ENCODE measurements around the gene JPH3. TPM values are rescaled to one million over a fixed set of nuclear protein-coding genes. Genes with fewer than 3 reads are reported as not detected.
A peak's percentile ranks its signal among the peaks of the same experiment; 100 is the strongest.

JPH3 gene
- total RNA-seq = 1 to 10 TPM in 2 of 4 donors, under 1 TPM in 2; 0.16 to 1.4 (median 0.81) TPM
- polyA plus RNA-seq = under 1 TPM in 2 of 3 donors, not detected in 1; under 0.01 to 0.90 TPM

DNA sequence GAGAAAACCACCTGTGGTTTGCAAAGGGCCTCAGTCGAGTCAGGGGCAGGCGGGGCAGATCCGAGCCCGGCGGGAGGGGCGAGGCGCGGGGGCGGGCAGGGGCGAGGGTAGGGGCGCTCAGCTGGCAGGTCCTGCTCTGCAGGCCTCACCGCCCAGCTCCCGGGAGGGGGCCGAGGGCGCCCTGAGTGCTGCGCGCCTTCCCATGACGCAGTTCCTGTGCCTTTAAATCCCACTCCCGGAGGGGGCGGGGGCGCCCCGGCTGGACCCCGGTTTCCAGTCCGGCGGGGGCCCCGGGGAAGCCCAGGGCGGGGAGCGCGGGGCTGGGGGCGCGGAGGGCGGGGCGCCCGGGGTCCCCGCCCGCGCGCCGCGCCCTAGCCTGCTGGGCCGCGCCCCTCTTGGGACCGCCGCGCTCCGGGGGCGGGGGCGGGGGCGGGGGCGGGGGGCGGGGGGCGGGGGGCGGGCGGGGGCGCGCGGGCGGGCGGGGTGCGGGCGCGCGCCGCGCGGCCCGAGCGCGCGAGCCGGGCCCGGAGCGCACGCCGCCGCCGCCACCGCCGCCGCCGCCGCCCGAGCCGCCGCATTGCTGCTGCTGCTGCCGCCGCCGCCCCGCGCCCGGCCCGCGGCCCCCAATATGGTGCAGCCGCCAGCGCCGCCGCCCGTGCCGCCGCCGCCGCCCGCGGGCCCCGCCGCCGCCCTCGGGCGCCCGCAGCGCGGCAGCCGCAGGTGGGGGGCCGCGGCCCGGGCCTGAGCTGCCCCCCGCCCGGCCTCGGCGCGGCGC lies at the start of gene JPH3:
JPH3 (plus strand) TSS at position 508 of the 775 bp plus-strand sequence. CDS start 639 bp downstream, outside the sequence.
- H3K27ac ChIP-seq = no peak within 1 kb of the TSS
- H3K27me3 ChIP-seq = peaks cover 25 to 86% (median 56%) of the 10 kb centered on the region in 3 donors
- WGBS, 2 donors = 1% methylated on average over 104 to 122 of the region's 122 CpGs
- intact Hi-C loops (cut with DNase I) = no loop called here
- TF ChIP-seq, protein P1, sequence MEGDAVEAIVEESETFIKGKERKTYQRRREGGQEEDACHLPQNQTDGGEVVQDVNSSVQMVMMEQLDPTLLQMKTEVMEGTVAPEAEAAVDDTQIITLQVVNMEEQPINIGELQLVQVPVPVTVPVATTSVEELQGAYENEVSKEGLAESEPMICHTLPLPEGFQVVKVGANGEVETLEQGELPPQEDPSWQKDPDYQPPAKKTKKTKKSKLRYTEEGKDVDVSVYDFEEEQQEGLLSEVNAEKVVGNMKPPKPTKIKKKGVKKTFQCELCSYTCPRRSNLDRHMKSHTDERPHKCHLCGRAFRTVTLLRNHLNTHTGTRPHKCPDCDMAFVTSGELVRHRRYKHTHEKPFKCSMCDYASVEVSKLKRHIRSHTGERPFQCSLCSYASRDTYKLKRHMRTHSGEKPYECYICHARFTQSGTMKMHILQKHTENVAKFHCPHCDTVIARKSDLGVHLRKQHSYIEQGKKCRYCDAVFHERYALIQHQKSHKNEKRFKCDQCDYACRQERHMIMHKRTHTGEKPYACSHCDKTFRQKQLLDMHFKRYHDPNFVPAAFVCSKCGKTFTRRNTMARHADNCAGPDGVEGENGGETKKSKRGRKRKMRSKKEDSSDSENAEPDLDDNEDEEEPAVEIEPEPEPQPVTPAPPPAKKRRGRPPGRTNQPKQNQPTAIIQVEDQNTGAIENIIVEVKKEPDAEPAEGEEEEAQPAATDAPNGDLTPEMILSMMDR (IDR thresholded peaks at IDR 0.05) = no peak
- TF ChIP-seq POLR2A (IDR thresholded peaks at IDR 0.05) = no peak
- TF ChIP-seq POLR2AphosphoS5 (IDR thresholded peaks at IDR 0.05) = no peak
- no peak for TF ChIP-seq EP300 (IDR thresholded peaks at IDR 0.05)
- peak within 1 kb of the TSS in 1 of 4 donors; percentile 23 for H3K4me3 ChIP-seq
- peaks cover 0 to 13% (median 6%) of the 10 kb centered on the region in 4 donors for H3K4me1 ChIP-seq
- peaks cover 0 to 2% (median 0%) of the 10 kb centered on the region in 4 donors for H3K9me3 ChIP-seq
- no peak for DNase-seq
- no peaks in the 10 kb centered on the region for H3K36me3 ChIP-seq

DNA sequence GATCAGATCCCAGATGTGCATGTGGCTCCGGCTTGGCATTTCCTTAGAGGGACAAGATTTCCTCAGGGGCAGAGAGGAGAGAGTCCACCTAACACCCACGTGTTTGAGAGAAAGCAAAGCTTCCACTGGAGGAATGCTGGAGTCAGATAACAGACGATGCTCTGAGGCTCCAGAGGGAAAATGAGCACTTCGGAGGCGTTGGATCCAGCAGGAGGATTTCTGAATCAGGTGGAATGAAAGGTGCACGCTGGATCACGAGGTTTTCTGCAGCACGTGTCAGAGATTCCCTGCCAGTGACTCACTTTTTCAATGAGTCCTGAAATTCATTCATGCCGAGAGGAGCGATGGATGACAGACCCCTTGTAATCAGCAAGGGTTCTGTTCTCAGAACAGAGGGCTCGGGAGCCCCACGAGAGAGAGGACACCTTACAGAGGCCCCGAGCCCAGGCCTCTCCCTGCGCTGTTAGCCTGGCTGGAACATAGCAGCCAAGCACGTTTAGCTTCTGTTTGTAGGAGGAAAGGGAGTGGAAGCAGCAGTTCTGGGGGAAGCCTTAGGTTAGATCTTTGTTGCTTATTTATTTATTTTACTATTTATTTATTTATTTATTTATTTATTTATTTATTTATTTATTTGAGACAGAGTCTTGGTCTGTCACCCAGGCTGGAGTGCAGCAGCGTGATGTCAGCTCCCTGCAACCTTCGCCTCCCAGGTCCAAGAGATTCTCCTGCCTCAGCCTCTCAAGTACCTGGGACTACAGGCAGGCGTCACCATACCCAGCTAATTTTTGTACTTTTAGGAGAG lies 49.3 kb upstream of the JPH3 start:
- 82 to 87% methylated on average over 18 of the region's 18 CpGs for WGBS, 2 donors
- TF ChIP-seq EP300 (IDR thresholded peaks at IDR 0.05) (no peak), POLR2AphosphoS5 (IDR thresholded peaks at IDR 0.05) (no peak), POLR2A (IDR thresholded peaks at IDR 0.05) (no peak)
- TF ChIP-seq, protein P1 (IDR thresholded peaks at IDR 0.05) = no peak
- intact Hi-C loops (cut with DNase I) = loop anchor here (10.0 kb wide), 1 partner anchor 238 kb away; the partner anchor contains the start of gene C16orf95

DNA sequence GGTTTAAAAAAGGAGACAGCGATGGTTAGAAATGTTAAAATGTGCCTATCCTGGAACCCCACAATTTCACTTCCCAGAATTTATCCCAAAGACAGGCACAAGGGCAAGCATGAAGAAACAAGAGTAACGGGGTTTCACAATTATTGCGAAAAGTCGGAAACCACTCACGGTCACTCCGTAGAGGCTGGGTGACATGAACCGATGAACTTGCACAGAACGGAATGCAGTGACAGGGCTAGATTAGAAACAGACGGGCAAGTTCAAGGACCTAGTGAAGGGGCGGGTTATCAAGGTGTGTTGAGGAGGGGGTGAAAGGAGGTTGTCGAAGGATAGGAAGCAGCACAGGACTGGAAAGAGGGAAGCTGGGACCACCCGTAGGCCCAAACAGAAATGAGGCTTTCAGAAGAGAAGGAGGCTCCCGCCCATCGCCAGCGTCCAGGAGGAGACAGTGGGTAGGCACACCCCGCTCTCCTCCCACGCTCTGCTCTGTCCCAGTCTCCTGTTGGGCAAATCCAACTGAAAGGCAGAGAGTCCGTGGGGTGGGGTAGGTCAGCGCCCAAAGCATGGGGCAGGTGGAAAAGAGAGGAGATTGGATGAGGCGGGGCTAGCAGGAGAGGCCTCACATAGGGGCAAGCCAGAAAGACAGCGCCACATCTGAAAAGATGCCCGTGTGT lies 47.4 kb upstream of the JPH3 start:
- Histone ChIP-seq H3K27me3 (no peaks in the 10 kb centered on the region), H3K9me3 (no peaks in the 10 kb centered on the region), H3K4me1 (peaks cover 0 to 10% (median 2%) of the 10 kb centered on the region in 4 donors), H3K4me3 (no peak overlapping the region), H3K36me3 (no peaks in the 10 kb centered on the region), H3K27ac (no peak overlapping the region)
- 83 to 86% methylated on average over 22 of the region's 22 CpGs for WGBS, 2 donors
- DNase-seq = no peak
- TF ChIP-seq POLR2AphosphoS5 (IDR thresholded peaks at IDR 0.05) (no peak), EP300 (IDR thresholded peaks at IDR 0.05) (no peak), POLR2A (IDR thresholded peaks at IDR 0.05) (no peak)
- TF ChIP-seq, protein P1 (IDR thresholded peaks at IDR 0.05) = no peak
- intact Hi-C loops (cut with DNase I) = loop anchor here (10.0 kb wide), 1 partner anchor 240 kb away; the partner anchor contains the start of gene C16orf95

More for the DNA sequence above, 49.3 kb upstream of the JPH3 start:
- Histone ChIP-seq H3K27me3 (peaks cover 0 to under 1% (median 0%) of the 10 kb centered on the region in 3 donors), H3K9me3 (no peaks in the 10 kb centered on the region), H3K36me3 (no peaks in the 10 kb centered on the region), H3K4me1 (peaks cover 0 to 10% (median 2%) of the 10 kb centered on the region in 4 donors), H3K27ac (no peak overlapping the region), H3K4me3 (no peak overlapping the region)
- DNase-seq = no peak

DNA sequence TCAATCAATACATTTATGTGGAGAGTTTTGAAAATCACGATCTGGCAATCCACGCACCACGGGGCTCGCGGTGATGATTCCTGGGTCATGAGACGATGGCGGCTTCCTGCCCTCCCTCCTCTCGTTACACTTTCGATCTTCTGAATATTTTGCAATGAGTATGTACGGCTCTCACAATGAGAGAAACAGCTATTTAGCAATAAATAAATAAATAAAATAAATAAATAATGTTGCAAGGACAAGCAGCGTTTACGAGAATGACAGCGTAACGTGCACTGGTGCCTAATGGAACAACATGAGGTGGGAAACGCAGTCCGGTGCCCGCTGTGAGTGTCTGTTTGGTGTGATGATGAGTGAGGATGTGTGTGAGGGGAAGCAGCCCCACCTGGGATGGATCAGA lies 46.7 kb upstream of the JPH3 start:
- TF ChIP-seq, protein P1 (IDR thresholded peaks at IDR 0.05) = no peak
- TF ChIP-seq POLR2AphosphoS5 (IDR thresholded peaks at IDR 0.05) = no peak
- no peak for TF ChIP-seq POLR2A (IDR thresholded peaks at IDR 0.05)
- TF ChIP-seq EP300 (IDR thresholded peaks at IDR 0.05) = no peak
- Histone ChIP-seq H3K4me3 (no peak overlapping the region), H3K9me3 (no peaks in the 10 kb centered on the region), H3K27me3 (no peaks in the 10 kb centered on the region), H3K27ac (no peak overlapping the region), H3K36me3 (no peaks in the 10 kb centered on the region), H3K4me1 (peaks cover 0 to 10% (median 0%) of the 10 kb centered on the region in 4 donors)
- DNase-seq = no peak
- intact Hi-C loops (cut with DNase I) = loop anchor here (10.0 kb wide), 1 partner anchor 241 kb away; the partner anchor contains the start of gene C16orf95
- 78 to 87% methylated on average over 17 of the region's 17 CpGs for WGBS, 2 donors

All from sigmoid colon (tissue), 7 donors.